Measurements from ENCODE around the gene EPRS1.

GRCh38 chr1:220094016-220094911 is 48.0 kb upstream of the EPRS1 start, which contains the start of gene IARS2:
- TF ChIP-seq, protein P1, sequence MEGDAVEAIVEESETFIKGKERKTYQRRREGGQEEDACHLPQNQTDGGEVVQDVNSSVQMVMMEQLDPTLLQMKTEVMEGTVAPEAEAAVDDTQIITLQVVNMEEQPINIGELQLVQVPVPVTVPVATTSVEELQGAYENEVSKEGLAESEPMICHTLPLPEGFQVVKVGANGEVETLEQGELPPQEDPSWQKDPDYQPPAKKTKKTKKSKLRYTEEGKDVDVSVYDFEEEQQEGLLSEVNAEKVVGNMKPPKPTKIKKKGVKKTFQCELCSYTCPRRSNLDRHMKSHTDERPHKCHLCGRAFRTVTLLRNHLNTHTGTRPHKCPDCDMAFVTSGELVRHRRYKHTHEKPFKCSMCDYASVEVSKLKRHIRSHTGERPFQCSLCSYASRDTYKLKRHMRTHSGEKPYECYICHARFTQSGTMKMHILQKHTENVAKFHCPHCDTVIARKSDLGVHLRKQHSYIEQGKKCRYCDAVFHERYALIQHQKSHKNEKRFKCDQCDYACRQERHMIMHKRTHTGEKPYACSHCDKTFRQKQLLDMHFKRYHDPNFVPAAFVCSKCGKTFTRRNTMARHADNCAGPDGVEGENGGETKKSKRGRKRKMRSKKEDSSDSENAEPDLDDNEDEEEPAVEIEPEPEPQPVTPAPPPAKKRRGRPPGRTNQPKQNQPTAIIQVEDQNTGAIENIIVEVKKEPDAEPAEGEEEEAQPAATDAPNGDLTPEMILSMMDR (IDR thresholded peaks at IDR 0.05), result no peak
- no peak for TF ChIP-seq ATF1 (CRISPR knock-in tag; IDR thresholded peaks at IDR 0.05)
- TF ChIP-seq SP1 (CRISPR knock-in tag; conservative IDR thresholded peaks at IDR 0.05), result 0 out of 2 replicates have a peak, but pooled peaks have one; percentile 46
- no peak for TF ChIP-seq ZNF281 (CRISPR knock-in tag; IDR thresholded peaks at IDR 0.05)
- peak; percentile 27; the same call in 1 of the 2 replicates for TF ChIP-seq RELA (CRISPR knock-in tag; IDR thresholded peaks at IDR 0.05; ENCODE audit: borderline replicate concordance)
- peak; percentile 85 for TF ChIP-seq MAX (CRISPR knock-in tag; IDR thresholded peaks at IDR 0.05)
- no peak for TF ChIP-seq NR2C2 (CRISPR knock-in tag; IDR thresholded peaks at IDR 0.05)
- TF ChIP-seq GRHL2 (CRISPR knock-in tag; IDR thresholded peaks at IDR 0.05; ENCODE audit: insufficient replicate concordance, severe bottlenecking), result no peak
- no peak for TF ChIP-seq TCF7 (CRISPR knock-in tag; IDR thresholded peaks at IDR 0.05; ENCODE audit: low read depth)
